Karpas-422 (cell line): ENCODE data around the gene R3HCC1L. TPM values are rescaled to one million over a fixed set of nuclear protein-coding genes. Genes with fewer than 3 reads are reported as not detected.
A peak's percentile ranks its signal among the peaks of the same experiment; 100 is the strongest.

Experiments
- DNase-seq: peaks from one replicate; pipeline ENCODE4 v3.0.0-alpha.2; 2015
- H2AFZ ChIP-seq: fragments of 200-600 bp; sonication (generic); 2 replicates; pipeline ENCODE4 v1.6.1; 2014; ENCODE audit warnings: antibody characterized with exemption, low read length, mixed read lengths
- H3K27ac ChIP-seq: fragments of 200-600 bp; sonication (generic); 2 replicates; pipeline ENCODE4 v1.5.1; 2014; ENCODE audit warnings: mild to moderate bottlenecking, low read length, moderate library complexity
- H3K27me3 ChIP-seq: fragments of 200-600 bp; sonication (generic); 2 replicates; pipeline ENCODE4 v1.6.1; 2014; ENCODE audit warnings: low read length, mixed read lengths
- H3K36me3 ChIP-seq: fragments of 200-600 bp; sonication (generic); 2 replicates; pipeline ENCODE4 v1.6.1; 2014; ENCODE audit warnings: low read length, mixed read lengths; ENCODE audit not compliant: insufficient read depth
- H3K4me1 ChIP-seq: fragments of 200-600 bp; sonication (generic); 2 replicates; pipeline ENCODE4 v1.6.1; 2014; ENCODE audit warnings: mild to moderate bottlenecking, low read length, mixed read lengths
- H3K4me2 ChIP-seq: fragments of 200-600 bp; sonication (generic); 2 replicates; pipeline ENCODE4 v1.6.1; 2014; ENCODE audit warnings: low read length, low read depth, mild to moderate bottlenecking; ENCODE audit not compliant: poor library complexity, severe bottlenecking
- H3K4me3 ChIP-seq: fragments of 200-600 bp; sonication (generic); 2 replicates; pipeline ENCODE4 v1.5.1; 2014; ENCODE audit warnings: mild to moderate bottlenecking, antibody characterized with exemption, low read length, mixed read lengths
- H3K79me2 ChIP-seq: fragments of 200-600 bp; sonication (generic); 2 replicates; pipeline ENCODE4 v1.6.1; 2014; ENCODE audit warnings: mild to moderate bottlenecking, low read length, mixed read lengths
- H3K9ac ChIP-seq: fragments of 200-600 bp; sonication (generic); 2 replicates; pipeline ENCODE4 v1.6.0; 2014; ENCODE audit warnings: low read length
- H3K9me2 ChIP-seq: fragments of 200-600 bp; sonication (generic), shearing (Covaris generic); replicated peaks from 2 replicates; pipeline ENCODE4 v1.6.0; 2014; ENCODE audit warnings: mild to moderate bottlenecking, low read length, moderate library complexity; ENCODE audit not compliant: insufficient read depth
- H3K9me3 ChIP-seq: fragments of 300-700, 200-600 bp; sonication (generic); 2 replicates; pipeline ENCODE4 v1.6.1; 2014; ENCODE audit warnings: low read length, mixed read lengths
- H4K20me1 ChIP-seq: fragments of 200-600 bp; sonication (generic); 2 replicates; pipeline ENCODE4 v1.6.1; 2014; ENCODE audit warnings: mild to moderate bottlenecking, antibody characterized with exemption, low read length, low read depth; ENCODE audit not compliant: insufficient read depth
- total RNA-seq: library from RNA; depleted of rRNA; stranded (reverse); fragments of >200 nt; shearing (Covaris generic); gene quantifications from 2 replicates; pipeline ENCODE4 v1.2.3, GENCODE V29; 2014; ENCODE audit warnings: low replicate concordance

The R3HCC1L gene
- total RNA-seq, 1 experiment from 2014 or later: 13.3 TPM

GRCh38 chr10:98261436-98262277 is 127.2 kb downstream of the R3HCC1L start:
- H3K27ac ChIP-seq: no peak overlapping the region
- H3K9me2 ChIP-seq: no peaks in the 10 kb centered on the region
- no peak overlapping the region for H3K4me2 ChIP-seq
- H3K4me1 ChIP-seq: no peaks in the 10 kb centered on the region
- H3K36me3 ChIP-seq: no peaks in the 10 kb centered on the region
- H3K9me3 ChIP-seq: no peaks in the 10 kb centered on the region
- no peak overlapping the region for H3K4me3 ChIP-seq
- H3K27me3 ChIP-seq: no peaks in the 10 kb centered on the region
- no peak overlapping the region for H3K9ac ChIP-seq
- no peak overlapping the region for H2AFZ ChIP-seq
- H3K79me2 ChIP-seq: no peaks in the 10 kb centered on the region
- DNase-seq: no peak
- H4K20me1 ChIP-seq: no peaks in the 10 kb centered on the region

DNA sequence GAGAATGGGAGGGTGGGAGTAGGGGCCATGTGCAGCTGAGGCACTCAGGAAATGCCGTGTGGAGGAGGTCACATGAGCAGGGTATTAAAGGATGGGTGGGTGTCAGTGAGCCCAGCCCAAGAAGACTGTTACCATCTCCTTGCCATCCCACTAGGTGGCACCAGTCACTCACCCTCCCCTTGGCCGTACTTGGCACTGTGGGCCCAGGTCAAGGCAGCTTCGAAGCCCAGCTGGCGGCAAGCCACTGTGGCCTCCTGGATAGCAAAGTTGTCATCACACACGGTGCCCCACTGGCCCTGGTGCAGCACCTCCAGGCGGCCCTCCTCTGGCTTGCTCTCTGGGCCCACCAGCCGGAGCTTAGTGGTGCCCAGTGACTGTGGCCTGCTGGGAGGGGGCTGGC is 128.1 kb downstream of the R3HCC1L start:
- Histone ChIP-seq H3K9me2 (no peaks in the 10 kb centered on the region), H3K27ac (no peak overlapping the region), H3K9me3 (no peaks in the 10 kb centered on the region), H3K36me3 (no peaks in the 10 kb centered on the region), H3K4me2 (no peak overlapping the region), H3K9ac (no peak overlapping the region), H3K27me3 (no peaks in the 10 kb centered on the region), H4K20me1 (no peaks in the 10 kb centered on the region), H3K4me3 (no peak overlapping the region), H3K79me2 (no peaks in the 10 kb centered on the region), H3K4me1 (no peaks in the 10 kb centered on the region), H2AFZ (no peak overlapping the region)
- DNase-seq: peak; percentile 61

- Histone ChIP-seq H3K79me2 (no peaks in the 10 kb centered on the region), H3K4me3 (no peak overlapping the region), H3K27me3 (no peaks in the 10 kb centered on the region), H3K27ac (no peak overlapping the region), H4K20me1 (no peaks in the 10 kb centered on the region), H3K9me3 (no peaks in the 10 kb centered on the region), H3K9ac (no peak overlapping the region), H3K9me2 (no peaks in the 10 kb centered on the region), H3K4me2 (no peak overlapping the region), H3K36me3 (no peaks in the 10 kb centered on the region), H3K4me1 (no peaks in the 10 kb centered on the region), H2AFZ (no peak overlapping the region)
- DNase-seq: no peak
These were observed 128.6 kb downstream of the R3HCC1L start for GRCh38 chr10:98263088-98263487.

GRCh38 chr10:98264378-98265065 is 130.1 kb downstream of the R3HCC1L start:
- no peak overlapping the region for H3K4me2 ChIP-seq
- no peak overlapping the region for H2AFZ ChIP-seq
- no peak overlapping the region for H3K9ac ChIP-seq
- H3K9me2 ChIP-seq: no peaks in the 10 kb centered on the region
- no peaks in the 10 kb centered on the region for H3K36me3 ChIP-seq
- DNase-seq: no peak
- H3K79me2 ChIP-seq: no peaks in the 10 kb centered on the region
- H4K20me1 ChIP-seq: no peaks in the 10 kb centered on the region
- H3K9me3 ChIP-seq: no peaks in the 10 kb centered on the region
- H3K4me3 ChIP-seq: no peak overlapping the region
- no peaks in the 10 kb centered on the region for H3K4me1 ChIP-seq
- H3K27ac ChIP-seq: no peak overlapping the region
- H3K27me3 ChIP-seq: no peaks in the 10 kb centered on the region

DNA sequence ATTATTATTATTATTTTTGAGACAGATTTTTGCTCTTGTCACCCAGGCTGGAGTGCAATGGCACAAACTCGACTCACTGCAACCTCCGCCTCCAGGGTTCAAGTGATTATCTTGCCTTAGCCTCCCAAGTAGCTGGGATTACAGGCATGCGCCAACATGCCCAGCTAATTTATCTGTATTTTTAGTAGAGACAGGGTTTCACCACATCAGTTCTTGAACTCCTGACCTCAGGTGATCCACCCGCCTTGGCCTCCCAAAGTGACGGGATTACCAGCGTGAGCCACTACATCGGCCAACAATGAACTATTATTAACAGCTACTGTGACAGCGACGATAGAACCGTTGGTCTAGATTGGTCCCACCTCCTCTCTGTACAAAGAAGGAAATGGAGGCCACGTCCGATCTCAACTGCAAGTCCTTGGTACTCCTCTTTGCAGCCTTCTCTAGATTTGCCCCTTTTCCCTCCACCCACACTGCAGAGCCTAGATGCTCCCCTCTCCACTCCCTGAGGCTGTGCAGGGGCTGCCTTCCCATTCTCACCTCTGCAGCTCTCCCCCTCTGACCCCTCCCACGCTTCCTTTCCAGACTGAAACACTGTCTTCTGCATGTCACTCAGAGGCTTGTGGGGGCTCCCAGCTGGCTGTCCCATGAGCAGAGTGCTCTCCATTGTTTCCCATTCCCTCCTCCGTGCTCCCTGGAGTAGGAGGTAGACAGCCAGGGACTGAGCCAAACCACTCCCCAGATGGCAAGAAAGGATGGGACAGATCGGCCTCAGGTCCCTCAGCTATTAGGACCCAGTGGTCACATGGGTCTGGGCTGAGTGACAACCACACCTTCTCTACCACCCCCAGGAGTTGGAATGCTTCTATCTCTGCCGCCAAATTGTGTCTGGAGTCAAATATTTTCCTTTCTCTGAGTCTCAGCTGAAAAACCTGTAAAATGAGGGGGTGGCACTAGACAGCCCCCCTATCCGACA is 131.2 kb downstream of the R3HCC1L start:
- Histone ChIP-seq H3K27ac (no peak overlapping the region), H3K9ac (no peak overlapping the region), H4K20me1 (no peaks in the 10 kb centered on the region), H3K4me2 (no peak overlapping the region), H3K79me2 (no peaks in the 10 kb centered on the region), H3K27me3 (no peaks in the 10 kb centered on the region), H3K4me1 (no peaks in the 10 kb centered on the region), H3K36me3 (no peaks in the 10 kb centered on the region), H3K4me3 (no peak overlapping the region), H3K9me3 (no peaks in the 10 kb centered on the region), H3K9me2 (no peaks in the 10 kb centered on the region), H2AFZ (no peak overlapping the region)
- no peak for DNase-seq

GRCh38 chr10:98266647-98267046 is 132.2 kb downstream of the R3HCC1L start:
- Histone ChIP-seq H4K20me1 (no peaks in the 10 kb centered on the region), H3K79me2 (no peaks in the 10 kb centered on the region), H3K27me3 (no peaks in the 10 kb centered on the region), H3K4me1 (no peaks in the 10 kb centered on the region), H3K36me3 (no peaks in the 10 kb centered on the region), H3K9me3 (no peaks in the 10 kb centered on the region), H3K4me3 (no peak overlapping the region), H3K4me2 (no peak overlapping the region), H3K9ac (no peak overlapping the region), H2AFZ (no peak overlapping the region), H3K27ac (no peak overlapping the region), H3K9me2 (no peaks in the 10 kb centered on the region)
- no peak for DNase-seq

GRCh38 chr10:98267069-98267893 is 132.8 kb downstream of the R3HCC1L start:
- H3K27ac ChIP-seq: no peak overlapping the region
- no peaks in the 10 kb centered on the region for H3K9me2 ChIP-seq
- no peaks in the 10 kb centered on the region for H3K4me1 ChIP-seq
- no peaks in the 10 kb centered on the region for H3K9me3 ChIP-seq
- H3K27me3 ChIP-seq: no peaks in the 10 kb centered on the region
- no peak overlapping the region for H3K9ac ChIP-seq
- no peaks in the 10 kb centered on the region for H3K79me2 ChIP-seq
- no peak for DNase-seq
- no peak overlapping the region for H2AFZ ChIP-seq
- no peak overlapping the region for H3K4me2 ChIP-seq
- H4K20me1 ChIP-seq: no peaks in the 10 kb centered on the region
- H3K36me3 ChIP-seq: no peaks in the 10 kb centered on the region
- H3K4me3 ChIP-seq: no peak overlapping the region
